Measurements from ENCODE around the gene GJA1.

Gene GJA1

GRCh38 chr6:121399966-121400365 is 35.5 kb upstream of the GJA1 start:
- no peak for DNase-seq (ENCODE audit: low read depth)
- no peak overlapping the region for H3K4me3 ChIP-seq (ENCODE audit: control insufficient read depth, low read depth, low read length)
- TF ChIP-seq CTCF (IDR thresholded peaks at IDR 0.05; ENCODE audit: control insufficient read depth, insufficient read depth, low read depth, low read length, missing control alignments) = no peak

- no peak for DNase-seq (ENCODE audit: low read depth)
- no peak for TF ChIP-seq CTCF (IDR thresholded peaks at IDR 0.05; ENCODE audit: control insufficient read depth, insufficient read depth, low read depth, low read length, missing control alignments)
- H3K4me3 ChIP-seq (ENCODE audit: control insufficient read depth, low read depth, low read length) = no peak overlapping the region
These were observed 31.5 kb upstream of the GJA1 start for GRCh38 chr6:121403964-121404363.

GRCh38 chr6:121405306-121405705 is 30.1 kb upstream of the GJA1 start:
- TF ChIP-seq CTCF (IDR thresholded peaks at IDR 0.05; ENCODE audit: control insufficient read depth, insufficient read depth, low read depth, low read length, missing control alignments) = no peak
- DNase-seq (ENCODE audit: low read depth) = no peak
- no peak overlapping the region for H3K4me3 ChIP-seq (ENCODE audit: control insufficient read depth, low read depth, low read length)

GRCh38 chr6:121408321-121408720 is 27.1 kb upstream of the GJA1 start:
- no peak overlapping the region for H3K4me3 ChIP-seq (ENCODE audit: control insufficient read depth, low read depth, low read length)
- DNase-seq (ENCODE audit: low read depth) = no peak
- TF ChIP-seq CTCF (IDR thresholded peaks at IDR 0.05; ENCODE audit: control insufficient read depth, insufficient read depth, low read depth, low read length, missing control alignments) = no peak

GRCh38 chr6:121413879-121414278 is 21.6 kb upstream of the GJA1 start:
- no peak for TF ChIP-seq CTCF (IDR thresholded peaks at IDR 0.05; ENCODE audit: control insufficient read depth, insufficient read depth, low read depth, low read length, missing control alignments)
- DNase-seq (ENCODE audit: low read depth) = no peak
- H3K4me3 ChIP-seq (ENCODE audit: control insufficient read depth, low read depth, low read length) = no peak overlapping the region

GRCh38 chr6:121418346-121418745 is 17.1 kb upstream of the GJA1 start:
- TF ChIP-seq CTCF (IDR thresholded peaks at IDR 0.05; ENCODE audit: control insufficient read depth, insufficient read depth, low read depth, low read length, missing control alignments) = no peak
- no peak overlapping the region for H3K4me3 ChIP-seq (ENCODE audit: control insufficient read depth, low read depth, low read length)
- no peak for DNase-seq (ENCODE audit: low read depth)

- DNase-seq (ENCODE audit: low read depth) = no peak
- H3K4me3 ChIP-seq (ENCODE audit: control insufficient read depth, low read depth, low read length) = no peak overlapping the region
- TF ChIP-seq CTCF (IDR thresholded peaks at IDR 0.05; ENCODE audit: control insufficient read depth, insufficient read depth, low read depth, low read length, missing control alignments) = no peak
These were observed 8.8 kb upstream of the GJA1 start for GRCh38 chr6:121426686-121427085.

Measured in AG09309 (cell line).